Measurements from ENCODE around the gene CFAP300.

GRCh38 chr11:102081313-102081712 lies 34.1 kb downstream of the CFAP300 start:
- TF ChIP-seq CTCF (IDR thresholded peaks at IDR 0.05) (no peak), POLR2A (IDR thresholded peaks at IDR 0.05) (no peak)

All from right lobe of liver (tissue), 4 donors.